ENCODE data around the gene CAMTA1.

DNA sequence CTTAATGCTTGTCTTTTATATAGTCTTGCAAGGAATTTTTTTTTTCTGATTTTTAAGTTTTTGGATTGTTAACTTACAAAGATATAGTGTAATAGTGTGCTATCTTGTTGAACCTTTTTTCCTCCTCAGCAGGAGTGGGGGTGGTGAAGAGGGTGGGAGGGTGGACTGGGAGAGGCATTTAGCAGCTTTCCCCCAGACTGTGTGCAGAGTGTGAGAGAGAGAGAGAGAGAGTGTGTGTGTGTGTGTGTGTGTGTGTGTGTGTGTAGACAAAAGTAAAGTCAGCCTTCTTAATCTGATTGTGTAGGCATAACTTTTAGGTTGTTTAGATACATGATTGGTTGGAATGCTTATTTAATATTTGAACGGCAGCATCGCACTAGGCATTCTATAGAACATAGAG lies 4.9 kb downstream of the CAMTA1 start:
- TF ChIP-seq, protein P1, sequence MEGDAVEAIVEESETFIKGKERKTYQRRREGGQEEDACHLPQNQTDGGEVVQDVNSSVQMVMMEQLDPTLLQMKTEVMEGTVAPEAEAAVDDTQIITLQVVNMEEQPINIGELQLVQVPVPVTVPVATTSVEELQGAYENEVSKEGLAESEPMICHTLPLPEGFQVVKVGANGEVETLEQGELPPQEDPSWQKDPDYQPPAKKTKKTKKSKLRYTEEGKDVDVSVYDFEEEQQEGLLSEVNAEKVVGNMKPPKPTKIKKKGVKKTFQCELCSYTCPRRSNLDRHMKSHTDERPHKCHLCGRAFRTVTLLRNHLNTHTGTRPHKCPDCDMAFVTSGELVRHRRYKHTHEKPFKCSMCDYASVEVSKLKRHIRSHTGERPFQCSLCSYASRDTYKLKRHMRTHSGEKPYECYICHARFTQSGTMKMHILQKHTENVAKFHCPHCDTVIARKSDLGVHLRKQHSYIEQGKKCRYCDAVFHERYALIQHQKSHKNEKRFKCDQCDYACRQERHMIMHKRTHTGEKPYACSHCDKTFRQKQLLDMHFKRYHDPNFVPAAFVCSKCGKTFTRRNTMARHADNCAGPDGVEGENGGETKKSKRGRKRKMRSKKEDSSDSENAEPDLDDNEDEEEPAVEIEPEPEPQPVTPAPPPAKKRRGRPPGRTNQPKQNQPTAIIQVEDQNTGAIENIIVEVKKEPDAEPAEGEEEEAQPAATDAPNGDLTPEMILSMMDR (optimal IDR thresholded peaks at IDR 0.05 in 1 of 3, IDR thresholded peaks at IDR 0.05 in 1 of 3, conservative IDR thresholded peaks at IDR 0.05 in 1 of 3; ENCODE audit: extremely low read depth in 1 of 3, insufficient read depth in 2 of 3, low read length in 3 of 3), result no peak
- TF ChIP-seq EZH2 (IDR thresholded peaks at IDR 0.05; ENCODE audit: low read length), result no peak

All from keratinocyte (primary cell).